HG03432 (cell line): ENCODE data around the gene LIN28A.
"Not testable (repeated sequence)": the region's sequence is repeated elsewhere in the genome, so short reads cannot be mapped to it uniquely, and the experiment has no call there.

Experiments used
- ATAC-seq: cut with Tn5 transposase; IDR thresholded peaks from one replicate; pipeline ENCODE4 v1.9.1; 2021; ENCODE audit warnings: mild to moderate bottlenecking, moderate library complexity; ENCODE audit not compliant: unreplicated experiment

LIN28A gene, protein sequence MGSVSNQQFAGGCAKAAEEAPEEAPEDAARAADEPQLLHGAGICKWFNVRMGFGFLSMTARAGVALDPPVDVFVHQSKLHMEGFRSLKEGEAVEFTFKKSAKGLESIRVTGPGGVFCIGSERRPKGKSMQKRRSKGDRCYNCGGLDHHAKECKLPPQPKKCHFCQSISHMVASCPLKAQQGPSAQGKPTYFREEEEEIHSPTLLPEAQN

GRCh38 chr1:26410706-26411623 lies at the start of gene LIN28A:
TSS of gene LIN28A (plus strand) at chr1:26410817. CDS start at chr1:26410892, 75 bp downstream.
- ATAC-seq = no peak

DNA sequence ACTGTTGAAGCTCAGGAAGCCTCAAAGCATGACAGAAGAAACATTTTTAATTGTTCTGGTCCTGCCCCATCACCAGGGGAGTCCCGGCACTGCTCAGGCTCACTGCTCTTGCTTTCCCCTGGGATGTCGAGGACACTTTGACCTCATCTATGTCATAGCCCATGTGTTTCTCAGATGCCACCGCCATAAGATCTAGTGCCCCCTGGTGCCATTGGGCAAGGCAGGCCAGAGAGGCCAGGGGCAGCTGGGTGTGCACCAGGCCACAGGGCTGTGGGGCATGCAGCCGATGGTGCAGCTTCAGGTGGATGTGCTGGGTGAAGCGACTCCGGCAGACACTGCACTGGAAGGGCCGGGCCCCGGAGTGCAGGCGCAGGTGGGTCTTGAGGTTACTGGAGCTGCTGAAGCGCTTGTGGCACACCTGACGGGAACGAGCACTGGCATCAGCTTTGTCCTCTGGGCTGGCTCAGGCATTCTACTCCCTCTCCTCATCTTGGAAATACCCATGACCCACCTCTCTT lies 49.0 kb upstream of the LIN28A start:
- no peak for ATAC-seq

DNA sequence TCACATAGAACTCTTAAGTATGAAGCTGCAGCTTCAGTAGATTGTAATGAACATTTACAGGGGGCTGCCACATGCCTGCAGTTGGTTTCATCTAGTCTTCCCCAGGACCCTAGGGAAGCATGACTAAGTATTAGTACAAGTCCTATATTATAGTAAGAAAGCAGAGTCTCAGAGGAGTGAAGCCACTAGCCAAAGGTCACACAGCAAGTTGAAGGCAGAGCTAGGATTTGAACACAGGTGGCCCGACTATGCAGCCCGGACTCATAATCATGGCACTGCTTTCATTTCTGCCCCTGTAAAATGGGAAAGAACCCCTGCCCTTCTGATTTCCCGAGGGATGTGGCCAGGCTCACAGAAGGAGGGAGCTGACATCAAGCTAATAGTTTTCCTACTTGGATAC lies 48.3 kb upstream of the LIN28A start:
- ATAC-seq = no peak

DNA sequence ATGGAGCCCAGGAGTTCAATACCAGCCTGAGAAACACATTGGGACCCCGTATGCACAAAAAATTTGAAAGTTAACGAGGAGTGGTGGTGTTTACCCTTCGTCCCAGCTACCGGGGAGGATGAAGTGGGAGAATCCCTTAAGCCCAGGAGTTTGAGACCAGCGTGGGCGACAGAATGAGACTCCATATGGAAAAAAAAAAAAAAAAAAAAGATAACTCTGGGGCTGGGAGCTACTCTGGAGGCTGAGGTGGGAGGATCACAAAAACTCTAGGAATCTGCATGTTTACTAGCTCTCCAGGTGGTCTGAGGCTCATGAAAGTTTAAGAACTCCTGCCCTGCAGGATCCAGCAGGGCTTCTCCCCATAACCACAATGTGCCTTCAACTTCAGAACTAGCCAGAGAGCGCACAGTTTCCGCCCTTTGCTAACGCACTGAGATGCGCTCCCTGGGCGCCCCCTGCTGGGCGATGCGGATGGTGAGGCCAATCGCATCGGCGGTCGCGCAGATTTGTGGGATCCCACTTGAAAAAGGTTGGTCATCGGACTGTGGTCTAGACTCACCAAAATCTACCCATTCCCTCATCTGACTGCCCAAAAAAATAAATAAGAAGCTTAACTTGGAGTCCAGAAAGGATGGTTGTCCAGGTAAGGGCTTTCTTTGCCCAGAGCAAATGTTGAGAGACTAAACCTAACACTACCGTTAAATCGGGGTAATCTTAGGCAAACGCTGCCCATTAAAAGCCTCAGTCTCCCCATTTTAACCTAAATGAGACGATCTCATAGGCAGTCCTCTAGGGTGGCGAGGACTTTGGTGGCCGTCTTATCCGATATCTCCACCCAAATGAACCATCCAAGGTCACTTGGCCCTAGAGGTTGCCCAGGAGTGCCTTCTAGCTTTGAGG lies 46.8 kb upstream of the LIN28A start:
- ATAC-seq = no peak

DNA sequence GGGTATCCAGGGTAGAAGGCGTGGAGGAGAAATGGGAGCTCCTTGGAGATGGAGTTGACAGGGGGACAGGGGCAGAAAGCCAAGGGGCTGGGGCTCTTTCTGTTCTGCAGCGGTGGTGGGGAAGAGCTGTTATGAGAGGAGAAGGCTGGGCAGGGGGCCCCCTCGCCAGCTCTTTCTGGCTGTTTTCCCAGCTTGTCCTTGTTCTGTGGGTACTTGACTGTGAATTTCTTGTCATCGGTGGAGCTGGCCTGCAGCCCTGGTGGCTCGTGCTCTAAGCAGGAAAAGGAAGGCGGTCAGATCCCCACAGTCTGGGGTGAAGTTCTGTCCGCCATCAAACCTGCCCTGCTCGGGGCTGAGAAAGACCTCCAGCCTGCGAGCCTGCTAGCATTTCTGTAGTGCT lies 45.7 kb upstream of the LIN28A start:
- ATAC-seq = no peak

DNA sequence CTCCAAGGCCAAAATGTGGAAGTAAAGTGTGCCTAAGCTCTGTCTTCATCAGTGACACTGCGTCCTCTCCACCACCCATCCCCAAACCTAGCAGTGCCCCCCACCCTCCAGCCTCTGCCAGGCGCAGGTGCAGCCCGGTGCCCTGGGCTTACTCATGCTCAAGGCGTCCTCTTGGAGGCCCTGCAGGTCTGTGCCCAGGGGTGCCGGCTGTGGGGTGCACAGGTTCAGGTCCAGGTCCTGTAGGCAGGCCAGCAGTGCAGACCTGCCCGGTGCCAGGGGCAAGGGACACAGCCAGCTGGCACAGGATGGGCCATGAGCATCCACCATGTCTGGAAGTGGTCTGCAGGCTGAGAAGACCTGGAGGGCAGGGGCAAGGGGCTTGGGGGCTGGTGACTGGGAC lies 43.2 kb upstream of the LIN28A start:
- ATAC-seq = no peak

DNA sequence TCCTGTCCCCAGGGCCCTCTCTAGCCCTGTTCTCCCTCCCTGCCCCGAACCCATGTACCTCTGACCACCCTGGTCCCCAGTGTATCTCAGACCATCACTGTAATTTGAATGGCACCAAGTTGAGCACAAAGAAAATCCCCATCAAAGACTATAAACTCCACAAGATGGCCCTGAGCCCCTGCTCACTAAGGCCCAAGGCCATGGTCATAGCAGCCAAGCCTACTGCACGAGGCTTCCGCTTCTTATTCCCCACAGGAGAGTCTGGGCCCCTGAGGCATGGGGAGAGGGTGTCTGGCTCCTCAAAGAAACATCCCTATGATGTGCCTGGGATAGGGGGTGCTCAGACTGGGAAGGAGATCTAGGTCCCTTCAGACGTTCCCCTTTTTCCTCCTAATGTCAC lies 42.6 kb upstream of the LIN28A start:
- ATAC-seq = no peak

DNA sequence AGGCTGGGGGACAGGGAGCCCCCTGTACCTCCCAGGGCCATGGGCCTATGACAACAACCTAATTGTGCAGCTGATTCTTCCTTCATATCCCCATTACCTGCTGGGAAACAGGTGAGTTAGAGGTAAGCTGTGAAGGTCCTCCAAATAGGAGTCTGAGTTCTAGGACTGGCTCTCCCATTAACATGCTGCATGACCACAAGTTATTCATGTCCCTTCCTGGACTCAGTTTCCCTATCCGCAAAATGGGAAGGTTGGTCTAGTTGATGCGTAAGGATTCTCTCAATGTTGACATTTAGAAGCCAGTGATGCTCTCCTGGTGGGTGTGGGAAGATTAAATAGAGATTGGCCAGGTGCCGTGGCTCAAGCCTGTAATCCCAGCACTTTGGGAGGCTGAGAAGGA lies 42.1 kb upstream of the LIN28A start:
- ATAC-seq = no peak

GRCh38 chr1:26370591-26371382 lies 39.8 kb upstream of the LIN28A start:
- ATAC-seq = no peak

GRCh38 chr1:26372039-26372438 lies 38.6 kb upstream of the LIN28A start:
- ATAC-seq = no peak

GRCh38 chr1:26372611-26373010 lies 38.0 kb upstream of the LIN28A start, which contains the start of gene ZNF683:
TSS of gene ZNF683 (minus strand) at chr1:26372750. CDS start at chr1:26368571, 4,179 bp downstream.
- not testable (repeated sequence) for ATAC-seq

GRCh38 chr1:26373281-26373680 lies 37.3 kb upstream of the LIN28A start:
- ATAC-seq = no peak

GRCh38 chr1:26373789-26374188 lies 36.8 kb upstream of the LIN28A start:
- no peak for ATAC-seq

DNA sequence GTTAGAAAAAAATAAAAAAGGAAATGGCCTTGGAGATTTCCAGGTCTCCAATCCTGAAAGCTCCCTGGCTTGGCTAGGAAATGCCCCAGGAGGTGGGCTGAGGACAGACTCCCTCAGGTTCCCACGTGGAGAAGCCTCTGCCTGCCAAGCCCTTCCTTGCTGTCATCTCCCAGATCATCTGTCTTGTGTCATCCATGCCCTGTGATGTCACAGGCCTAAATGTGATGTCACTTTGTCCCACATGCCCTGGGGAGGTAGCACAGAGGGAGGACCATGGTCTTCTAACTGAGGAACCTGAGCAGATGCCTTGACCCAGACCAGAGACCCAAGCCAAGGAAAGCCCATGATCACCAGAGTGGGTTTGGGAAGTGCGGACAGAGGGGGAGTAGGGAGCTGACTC lies 36.3 kb upstream of the LIN28A start:
- not testable (repeated sequence) for ATAC-seq

DNA sequence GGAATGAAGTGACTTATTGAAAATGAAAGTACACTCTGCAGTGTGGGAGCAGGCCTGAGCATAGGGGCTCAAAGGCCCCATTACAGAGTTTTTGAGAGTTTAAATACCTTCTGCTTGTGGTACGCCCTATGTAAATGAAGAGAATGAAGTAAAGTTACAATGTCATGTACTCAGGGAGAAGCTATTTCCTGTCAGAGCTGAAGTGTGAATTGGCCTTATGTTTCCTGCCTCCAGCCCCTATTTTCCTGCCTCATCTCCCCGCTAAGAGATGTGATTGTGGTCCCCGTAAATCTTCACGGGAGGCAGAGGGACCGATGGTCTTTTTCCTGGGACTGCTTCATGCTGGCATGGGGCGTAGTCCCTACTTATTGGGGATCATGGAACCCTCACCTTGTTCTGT lies 35.5 kb upstream of the LIN28A start:
- no peak for ATAC-seq

DNA sequence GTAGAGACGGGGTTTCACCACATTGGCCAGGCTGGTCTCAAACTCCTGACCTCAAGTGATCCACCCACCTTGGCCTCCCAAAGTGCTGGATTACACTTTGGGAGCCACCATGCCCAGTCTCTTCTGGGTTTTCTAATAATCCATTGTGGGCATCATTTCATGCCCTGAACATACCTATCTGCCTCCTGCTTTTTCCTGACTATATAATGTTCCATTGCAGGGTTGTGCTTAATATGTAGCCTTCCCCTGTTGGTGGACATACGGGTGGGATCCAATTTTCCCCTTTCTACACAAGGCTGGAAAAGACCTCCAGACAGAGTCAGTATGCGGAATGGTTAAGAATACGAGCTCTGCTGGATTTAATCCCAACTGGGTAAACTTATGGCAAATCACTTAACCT lies 34.6 kb upstream of the LIN28A start:
- ATAC-seq = no peak

- peak; percentile 87 for ATAC-seq
These were observed 32.3 kb upstream of the LIN28A start for GRCh38 chr1:26378088-26378878.

GRCh38 chr1:26378879-26379251 lies 31.8 kb upstream of the LIN28A start:
- ATAC-seq = no peak

- ATAC-seq = no peak
These were observed 26.5 kb upstream of the LIN28A start for GRCh38 chr1:26384076-26384475.
